A549 (cell line): Measurements from ENCODE around the gene CHAC2. TPM values are rescaled to one million over a fixed set of nuclear protein-coding genes. Genes with fewer than 3 reads are reported as not detected.

Experiments
- ATAC-seq, 2 experiments: fragments of 200-7000 bp in 1 of 2; fragments of >200 bp in 1 of 2; cut with Nextera tagmentation in 1 of 2; cut with Tn5 transposase in 1 of 2; 3 replicates each; pipeline versions ENCODE4 v1.8.0 to v1.9.1; 2018 to 2020; ENCODE audit warnings: mild to moderate bottlenecking in 1 of 2, moderate library complexity in 1 of 2
- CTCF ChIA-PET: fragments of 300-600 bp; sonication (Branson Sonifier 250); formaldehyde crosslinking; extraction: SDS; loops from one replicate; lab custom pipeline; 2021; ENCODE audit warnings: antibody characterized with exemption, inconsistent platforms; lab: Yijun Ruan, JAX
- POLR2A ChIA-PET: fragments of 350-600 bp; formaldehyde crosslinking; extraction: SDS; loops from one replicate; lab custom pipeline; 2021; ENCODE audit warnings: antibody characterized with exemption, inconsistent platforms; lab: Yijun Ruan, JAX
- DNase-seq, 2 experiments: peaks; one replicate each; pipeline versions ENCODE4 v3.0.0 to v3.0.0-alpha.2; 2011 to 2016; ENCODE audit warnings: low read depth in 1 of 2, low spot score in 1 of 2
- FAIRE-seq: peaks from 2 replicates; lab custom pipeline; 2011; peaks lifted over from hg19 to GRCh38; lab: Jason Lieb, UNC
- H3K27ac ChIP-seq, 2 experiments: fragments of >200 bp; sonication (Bioruptor Twin); formaldehyde crosslinking; 3 replicates each; pipeline ENCODE4 v1.5.1; 2016 to 2017
- H3K4me1 ChIP-seq: fragments of >200 bp; sonication (Bioruptor Twin); formaldehyde crosslinking; 3 replicates; pipeline ENCODE4 v1.6.1; 2016
- H3K4me2 ChIP-seq: fragments of >200 bp; sonication (Bioruptor Twin); formaldehyde crosslinking; 3 replicates; pipeline ENCODE4 v1.6.1; 2016
- H3K4me3 ChIP-seq: fragments of >200 bp; sonication (Bioruptor Twin); formaldehyde crosslinking; 3 replicates; pipeline ENCODE4 v1.5.1; 2016
- H3K9me3 ChIP-seq: fragments of >200 bp; sonication (Bioruptor Twin); formaldehyde crosslinking; 3 replicates; pipeline ENCODE4 v1.6.1; 2016
- BCL3 ChIP-seq: fragments of >200 bp; sonication (Bioruptor Twin); formaldehyde crosslinking; IDR thresholded peaks from 3 replicates; pipeline ENCODE4 v1.6.1; 2016
- BHLHE40 ChIP-seq: IDR thresholded peaks from 2 replicates; pipeline ENCODE4 v1.6.1; 2012; ENCODE audit warnings: low read depth, low read length, inconsistent platforms
- E2F6 ChIP-seq: IDR thresholded peaks from 2 replicates; pipeline ENCODE4 v1.6.1; 2012; ENCODE audit warnings: low read depth, borderline replicate concordance
- ELK1 ChIP-seq: fragments of 150-350 bp; IDR thresholded peaks from 2 replicates; pipeline ENCODE4 v1.6.1; 2014; ENCODE audit warnings: low read depth, mild to moderate bottlenecking, low read length
- EP300 ChIP-seq, 2 experiments: fragments of >200 bp; sonication (Bioruptor Twin); formaldehyde crosslinking; IDR thresholded peaks; 2 replicates in 1 of 2; 3 replicates in 1 of 2; pipeline ENCODE4 v1.6.1; 2016 to 2017
- ESRRA ChIP-seq: fragments of 150-350 bp; IDR thresholded peaks from 2 replicates; pipeline ENCODE4 v1.6.1; 2014; ENCODE audit warnings: mild to moderate bottlenecking, low read length, borderline replicate concordance
- HES2 ChIP-seq: fragments of >200 bp; sonication (Bioruptor Twin); formaldehyde crosslinking; IDR thresholded peaks from 2 replicates; pipeline ENCODE4 v1.6.1; 2016
- HOXA7 ChIP-seq: fragments of 250-450 bp; sonication (Bioruptor Pico); IDR thresholded peaks from 2 replicates; pipeline ENCODE4 v1.5.0; 2020; ENCODE audit warnings: mild to moderate bottlenecking, moderate library complexity
- HOXB13 ChIP-seq: fragments of 250-450 bp; sonication (Bioruptor Pico); IDR thresholded peaks from 2 replicates; pipeline ENCODE4 v1.5.0; 2020; ENCODE audit warnings: low read depth, mild to moderate bottlenecking, moderate library complexity
- HOXB5 ChIP-seq: fragments of 250-450 bp; sonication (Bioruptor Pico); IDR thresholded peaks from 2 replicates; pipeline ENCODE4 v1.5.0; 2020; ENCODE audit warnings: mild to moderate bottlenecking, moderate library complexity
- KDM1A ChIP-seq: fragments of 200-600 bp; sonication (generic); IDR thresholded peaks from 2 replicates; pipeline ENCODE4 v1.6.1; 2016; ENCODE audit warnings: low read depth, mild to moderate bottlenecking
- MAX ChIP-seq: IDR thresholded peaks from 2 replicates; pipeline ENCODE4 v1.6.1; 2012
- NPAS2 ChIP-seq: fragments of 250-450 bp; sonication (Bioruptor Pico); IDR thresholded peaks from 2 replicates; pipeline ENCODE4 v1.8.0; 2022; ENCODE audit warnings: mild to moderate bottlenecking, moderate library complexity, borderline replicate concordance
- RARB ChIP-seq: fragments of 250-450 bp; sonication (Bioruptor Pico); IDR thresholded peaks from 2 replicates; pipeline ENCODE4 v1.8.0; 2021; ENCODE audit warnings: mild to moderate bottlenecking, moderate library complexity
- REST ChIP-seq: fragments of 200-600 bp; sonication (generic); IDR thresholded peaks from 2 replicates; pipeline ENCODE4 v1.6.1; 2016; ENCODE audit warnings: antibody characterized with exemption, mild to moderate bottlenecking, moderate library complexity
- RNF2 ChIP-seq: fragments of 200-600 bp; sonication (generic); IDR thresholded peaks from 2 replicates; pipeline ENCODE4 v1.6.1; 2016; ENCODE audit warnings: low read depth, mild to moderate bottlenecking, antibody characterized with exemption, moderate library complexity, borderline replicate concordance
- TFCP2L1 ChIP-seq: fragments of 250-450 bp; sonication (Bioruptor Pico); IDR thresholded peaks from 2 replicates; pipeline ENCODE4 v1.5.0; 2021; ENCODE audit warnings: mild to moderate bottlenecking
- WGBS: methylation state at CpG from one replicate; pipeline ENCODE4 v1.1.6; 2017; ENCODE audit errors: missing lambda C conversion rate; 5-methylcytosine and 5-hydroxymethylcytosine counted together
- polyA plus RNA-seq, 4 experiments: library from polyadenylated mRNA; depleted of rRNA in 3 of 4; stranded (reverse); fragments of >200 nt; fragmentation: RNase III in 1 of 4; extraction: RNeasy Plus Mini Kit Qiagen cat#74134 plus additional on column Dnase treatment in 1 of 4; gene quantifications; 2 replicates in 3 of 4; 3 replicates in 1 of 4; pipeline ENCODE4 v1.2.3, GENCODE V29; 2011 to 2017
- TF ChIP-seq, protein P1 (sequence below): fragments of 450-650 bp; IDR thresholded peaks from 2 replicates; pipeline ENCODE4 v1.6.1; 2014; ENCODE audit warnings: antibody characterized with exemption
- TF ChIP-seq, protein P2 (sequence below): fragments of 250-450 bp; sonication (Bioruptor Pico); IDR thresholded peaks from 2 replicates; pipeline ENCODE4 v1.5.0; 2020; ENCODE audit warnings: low read depth, mild to moderate bottlenecking, moderate library complexity

Gene CHAC2
- polyA plus RNA-seq, 2 of the 4 experiments (the other 2 are of a cell fraction): 20.1 to 21.8 TPM

DNA sequence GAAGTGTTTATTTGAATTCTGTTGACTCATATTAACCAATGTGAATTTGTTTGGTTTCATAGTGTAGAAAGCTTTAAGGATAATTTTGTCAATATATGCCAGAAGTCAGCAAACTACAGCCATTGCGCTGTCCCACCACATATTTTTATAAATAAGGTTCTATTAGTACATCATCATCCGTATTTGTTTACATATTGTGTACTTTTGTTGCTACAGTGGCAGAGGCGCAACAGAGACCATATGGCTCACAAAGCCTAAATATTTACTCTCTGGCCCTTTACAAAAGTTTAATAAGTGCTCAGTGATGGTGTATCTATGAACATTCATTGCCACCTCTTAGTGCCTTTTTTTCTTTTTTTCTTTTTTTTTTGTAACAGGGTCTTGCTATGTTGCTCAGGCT lies 25.7 kb downstream of the CHAC2 start (continued):
- TF ChIP-seq BHLHE40: no peak
- TF ChIP-seq TFCP2L1: no peak
- no peak for TF ChIP-seq ELK1

- DNase-seq (no peak), ATAC-seq (no peak), FAIRE-seq (no peak)
- no peak overlapping the region for H3K27ac ChIP-seq
- no peak overlapping the region for H3K4me2 ChIP-seq
- no peaks in the 10 kb centered on the region for H3K9me3 ChIP-seq
- H3K4me3 ChIP-seq: no peak overlapping the region
- WGBS: 88% methylated on average over 3 of the region's 3 CpGs
- H3K4me1 ChIP-seq: no peaks in the 10 kb centered on the region; the same call in 2 of the 3 replicates
- TF ChIP-seq ESRRA (no peak), EP300 (IDR thresholded peaks at IDR 0.05) (no peak), HOXA7 (no peak), NPAS2 (no peak), HOXB13 (CRISPR knock-in tag) (no peak), REST (no peak)
- TF ChIP-seq, protein P1, sequence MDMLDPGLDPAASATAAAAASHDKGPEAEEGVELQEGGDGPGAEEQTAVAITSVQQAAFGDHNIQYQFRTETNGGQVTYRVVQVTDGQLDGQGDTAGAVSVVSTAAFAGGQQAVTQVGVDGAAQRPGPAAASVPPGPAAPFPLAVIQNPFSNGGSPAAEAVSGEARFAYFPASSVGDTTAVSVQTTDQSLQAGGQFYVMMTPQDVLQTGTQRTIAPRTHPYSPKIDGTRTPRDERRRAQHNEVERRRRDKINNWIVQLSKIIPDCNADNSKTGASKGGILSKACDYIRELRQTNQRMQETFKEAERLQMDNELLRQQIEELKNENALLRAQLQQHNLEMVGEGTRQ: no peak
- ChIA-PET CTCF (no interaction called here), POLR2A (no interaction called here)
These were observed 26.2 kb downstream of the CHAC2 start for GRCh38 chr2:53793821-53794220.

- no peak overlapping the region for H3K4me3 ChIP-seq
- DNase-seq: no peak
- H3K9me3 ChIP-seq: no peaks in the 10 kb centered on the region
- no peaks in the 10 kb centered on the region for H3K4me1 ChIP-seq
- H3K4me2 ChIP-seq: no peak overlapping the region
- CTCF ChIA-PET: interaction anchor here (0.7 kb wide), 1 partner anchor 273 kb away, joined by 3 read pairs; no protein-coding TSS in a partner anchor
- no peak for FAIRE-seq
- TF ChIP-seq KDM1A: no peak
- no peak for TF ChIP-seq MAX
- no peak for TF ChIP-seq RNF2
- TF ChIP-seq TFCP2L1: no peak
- no peak for TF ChIP-seq HES2
- TF ChIP-seq, protein P2, sequence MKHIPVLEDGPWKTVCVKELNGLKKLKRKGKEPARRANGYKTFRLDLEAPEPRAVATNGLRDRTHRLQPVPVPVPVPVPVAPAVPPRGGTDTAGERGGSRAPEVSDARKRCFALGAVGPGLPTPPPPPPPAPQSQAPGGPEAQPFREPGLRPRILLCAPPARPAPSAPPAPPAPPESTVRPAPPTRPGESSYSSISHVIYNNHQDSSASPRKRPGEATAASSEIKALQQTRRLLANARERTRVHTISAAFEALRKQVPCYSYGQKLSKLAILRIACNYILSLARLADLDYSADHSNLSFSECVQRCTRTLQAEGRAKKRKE: no peak
- no peak for TF ChIP-seq HOXB5
- TF ChIP-seq HOXA7: no peak
- no peak for TF ChIP-seq RARB (CRISPR knock-in tag)
- TF ChIP-seq BCL3: no peak
- TF ChIP-seq E2F6: no peak
- TF ChIP-seq REST: no peak
- ATAC-seq: no peak
- POLR2A ChIA-PET: interaction anchor here (1.0 kb wide), 1 partner anchor 14 kb away, joined by 3 read pairs; the partner anchor contains the start of genes ASB3 and ERLEC1
- H3K27ac ChIP-seq: no peak overlapping the region
These were observed 33.9 kb downstream of the CHAC2 start for GRCh38 chr2:53801547-53801946.
